WI38 (cell line): ENCODE measurements around the gene CORO1C.
A peak's percentile ranks its signal among the peaks of the same experiment; 100 is the strongest.

Source experiments
- H3K4me3 ChIP-seq: 2 replicates; pipeline ENCODE4 v1.5.1; 2011; ENCODE audit warnings: low read depth, mild to moderate bottlenecking, control low read depth, low read length
- TF ChIP-seq, protein P1 (sequence below): IDR thresholded peaks from 2 replicates; pipeline ENCODE4 v1.5.1; 2012; ENCODE audit warnings: low read depth, mild to moderate bottlenecking, control low read depth, low read length

CORO1C gene

GRCh38 chr12:108690191-108690518, 41.2 kb downstream of the CORO1C start:
- peak overlapping the region; percentile 51 for H3K4me3 ChIP-seq
- TF ChIP-seq, protein P1, sequence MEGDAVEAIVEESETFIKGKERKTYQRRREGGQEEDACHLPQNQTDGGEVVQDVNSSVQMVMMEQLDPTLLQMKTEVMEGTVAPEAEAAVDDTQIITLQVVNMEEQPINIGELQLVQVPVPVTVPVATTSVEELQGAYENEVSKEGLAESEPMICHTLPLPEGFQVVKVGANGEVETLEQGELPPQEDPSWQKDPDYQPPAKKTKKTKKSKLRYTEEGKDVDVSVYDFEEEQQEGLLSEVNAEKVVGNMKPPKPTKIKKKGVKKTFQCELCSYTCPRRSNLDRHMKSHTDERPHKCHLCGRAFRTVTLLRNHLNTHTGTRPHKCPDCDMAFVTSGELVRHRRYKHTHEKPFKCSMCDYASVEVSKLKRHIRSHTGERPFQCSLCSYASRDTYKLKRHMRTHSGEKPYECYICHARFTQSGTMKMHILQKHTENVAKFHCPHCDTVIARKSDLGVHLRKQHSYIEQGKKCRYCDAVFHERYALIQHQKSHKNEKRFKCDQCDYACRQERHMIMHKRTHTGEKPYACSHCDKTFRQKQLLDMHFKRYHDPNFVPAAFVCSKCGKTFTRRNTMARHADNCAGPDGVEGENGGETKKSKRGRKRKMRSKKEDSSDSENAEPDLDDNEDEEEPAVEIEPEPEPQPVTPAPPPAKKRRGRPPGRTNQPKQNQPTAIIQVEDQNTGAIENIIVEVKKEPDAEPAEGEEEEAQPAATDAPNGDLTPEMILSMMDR: no peak

DNA sequence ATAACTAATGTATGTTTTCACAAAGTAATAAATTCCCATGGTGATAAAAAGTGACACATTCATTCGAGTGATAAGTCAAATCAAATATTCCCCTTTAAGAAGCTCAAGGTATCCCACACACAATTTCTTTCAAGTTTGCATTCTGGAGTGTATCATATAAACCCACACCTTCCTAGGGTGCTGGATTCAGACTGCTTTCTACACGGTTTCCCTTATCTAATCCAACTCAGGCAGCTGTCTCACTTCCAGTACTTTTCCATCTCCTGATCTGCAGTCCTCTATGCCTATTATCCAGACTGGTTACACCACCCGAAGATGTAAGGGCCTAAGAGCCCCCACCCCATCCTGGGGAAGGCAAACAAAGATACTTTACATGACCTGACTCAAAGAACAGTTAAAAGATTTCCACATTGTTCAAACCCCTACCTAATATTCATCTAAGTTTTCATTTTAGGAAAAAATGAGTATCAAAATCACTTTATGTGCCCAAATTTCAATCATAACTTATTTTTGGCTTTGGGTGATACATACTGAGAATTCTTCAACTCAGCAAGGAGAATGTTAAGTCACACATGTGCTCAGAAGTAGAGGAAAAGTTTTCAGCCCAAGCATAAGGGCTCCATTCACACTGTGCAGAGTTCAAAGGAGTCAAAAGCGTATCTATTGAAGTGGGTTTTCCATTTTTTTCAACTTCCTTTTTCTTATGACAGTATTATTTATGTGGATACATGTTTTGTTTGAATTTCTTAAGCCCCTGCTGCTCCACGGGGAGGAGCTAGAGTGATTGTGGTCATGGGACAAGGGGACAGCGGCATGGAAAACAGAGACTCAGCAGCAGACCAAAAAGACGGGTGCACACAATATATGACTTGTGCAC, 41.8 kb downstream of the CORO1C start:
- H3K4me3 ChIP-seq: peak overlapping the region; percentile 51
- TF ChIP-seq, protein P1: no peak

DNA sequence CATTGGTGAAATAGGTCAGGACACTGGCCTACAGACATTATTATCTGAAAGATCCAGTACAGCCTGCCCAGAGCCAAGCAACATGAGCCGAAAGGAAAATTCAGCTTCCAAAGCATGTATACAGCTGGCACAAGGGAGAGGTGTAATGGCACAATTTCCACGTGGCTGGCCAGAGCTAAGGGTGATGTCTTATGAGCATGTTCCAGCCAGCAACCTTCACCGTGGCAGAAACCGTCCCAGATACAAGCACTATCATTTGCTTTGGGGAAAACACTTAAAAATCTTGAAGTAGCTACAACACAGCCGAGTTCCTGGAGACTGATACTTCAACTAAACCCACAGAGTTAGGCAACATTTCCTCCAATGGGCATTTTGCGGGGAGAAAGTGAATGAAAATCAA, 44.5 kb downstream of the CORO1C start:
- H3K4me3 ChIP-seq: no peak overlapping the region
- TF ChIP-seq, protein P1: no peak

GRCh38 chr12:108685469-108686260, 45.7 kb downstream of the CORO1C start:
- TF ChIP-seq, protein P1: no peak
- no peak overlapping the region for H3K4me3 ChIP-seq

DNA sequence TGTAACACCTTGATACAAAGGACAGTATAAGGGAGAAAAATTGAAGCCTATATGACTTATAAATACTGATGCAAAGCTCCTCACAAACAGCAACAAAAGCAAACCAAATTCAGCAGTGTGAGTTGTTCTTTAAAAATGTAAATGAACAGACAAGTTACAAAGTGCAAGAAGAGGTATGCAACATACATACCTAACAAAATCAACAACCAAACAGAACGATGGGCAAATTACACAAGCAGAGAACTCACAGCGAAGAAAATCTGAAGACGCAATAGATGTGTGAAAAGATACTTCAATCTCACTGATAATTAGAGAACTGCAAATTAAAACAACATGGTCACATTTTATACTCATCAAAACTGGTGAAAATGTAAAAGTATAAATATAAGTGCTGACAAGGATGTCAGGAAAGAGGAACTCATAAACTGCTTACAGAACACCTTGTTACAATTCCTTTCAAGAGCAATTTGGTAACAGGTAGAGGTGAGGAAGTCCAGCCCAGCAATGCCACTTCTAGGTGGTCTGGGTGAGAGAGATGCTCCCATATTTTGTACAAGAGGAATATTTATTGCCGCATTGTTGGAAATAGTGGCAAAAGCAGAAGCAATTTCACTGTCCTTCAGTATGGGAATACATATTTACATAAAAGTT, 47.3 kb downstream of the CORO1C start:
- TF ChIP-seq, protein P1: no peak
- H3K4me3 ChIP-seq: no peak overlapping the region

DNA sequence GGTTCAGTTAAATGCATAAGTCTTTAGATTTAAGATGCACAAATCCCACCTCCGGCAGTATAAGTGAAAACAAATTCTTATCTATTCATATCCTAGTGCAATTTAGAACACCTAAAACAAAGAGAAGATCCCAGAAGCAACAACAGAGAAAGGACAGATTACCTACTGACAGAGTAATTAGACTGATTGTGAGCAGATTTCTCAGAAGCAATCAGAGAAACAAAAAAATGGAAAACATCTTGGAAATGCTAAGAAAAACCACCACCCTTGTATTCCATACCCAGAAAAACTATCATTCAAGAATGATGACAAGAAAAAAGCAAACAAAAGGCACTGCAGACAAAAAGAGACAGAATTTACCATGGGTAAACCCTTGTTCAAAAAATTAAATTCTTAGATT, 50.0 kb downstream of the CORO1C start:
- TF ChIP-seq, protein P1: no peak
- H3K4me3 ChIP-seq: no peak overlapping the region
